ENCODE results near the gene SGK1.

- no peak for TF ChIP-seq EZH2 (IDR thresholded peaks at IDR 0.05)
- TF ChIP-seq POLR2AphosphoS5 (IDR thresholded peaks at IDR 0.05; ENCODE audit: borderline replicate concordance, low read depth, low read length): no peak
- TF ChIP-seq FOXP2 (optimal IDR thresholded peaks at IDR 0.05; ENCODE audit: control extremely low read depth, extremely low read length, insufficient read depth): no peak
These were observed 66.6 kb downstream of the SGK1 start for GRCh38 chr6:134251320-134251719.
